Measurements from ENCODE around the gene TXNL4B. TPM values are rescaled to one million over a fixed set of nuclear protein-coding genes. Genes with fewer than 3 reads are reported as not detected.

TXNL4B gene
- total and polyA plus RNA-seq, 9 of the 15 experiments (the other 6 are each of a cell fraction or from before 2014, with no cell fraction given) = 11.9 to 38.0 (median 22.3) TPM

- TF ChIP-seq, protein P1, sequence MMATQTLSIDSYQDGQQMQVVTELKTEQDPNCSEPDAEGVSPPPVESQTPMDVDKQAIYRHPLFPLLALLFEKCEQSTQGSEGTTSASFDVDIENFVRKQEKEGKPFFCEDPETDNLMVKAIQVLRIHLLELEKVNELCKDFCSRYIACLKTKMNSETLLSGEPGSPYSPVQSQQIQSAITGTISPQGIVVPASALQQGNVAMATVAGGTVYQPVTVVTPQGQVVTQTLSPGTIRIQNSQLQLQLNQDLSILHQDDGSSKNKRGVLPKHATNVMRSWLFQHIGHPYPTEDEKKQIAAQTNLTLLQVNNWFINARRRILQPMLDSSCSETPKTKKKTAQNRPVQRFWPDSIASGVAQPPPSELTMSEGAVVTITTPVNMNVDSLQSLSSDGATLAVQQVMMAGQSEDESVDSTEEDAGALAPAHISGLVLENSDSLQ (IDR thresholded peaks at IDR 0.05) = peak; percentile 95
- TF ChIP-seq ZNF263 (CRISPR knock-in tag; IDR thresholded peaks at IDR 0.05; ENCODE audit: borderline replicate concordance) (no peak), SLC30A9 (CRISPR knock-in tag; IDR thresholded peaks at IDR 0.05) (no peak), KDM4B (IDR thresholded peaks at IDR 0.05; ENCODE audit: borderline replicate concordance in 2 of 2, low read depth in 1 of 2) (no peak), CUX1 (CRISPR knock-in tag; IDR thresholded peaks at IDR 0.05) (no peak), POLR3A (IDR thresholded peaks at IDR 0.05; ENCODE audit: borderline replicate concordance, extremely low read depth, insufficient read depth, insufficient read length) (no peak), ZNF639 (CRISPR knock-in tag; conservative IDR thresholded peaks at IDR 0.05 in 1 of 2, IDR thresholded peaks at IDR 0.05 in 1 of 2) (0 out of 4 replicates have a peak, but pooled peaks of 1 of the 2 experiments have one; percentile 56), MEIS2 (IDR thresholded peaks at IDR 0.05; ENCODE audit: partially characterized antibody) (peak; percentile 79), HDAC1 (IDR thresholded peaks at IDR 0.05) (peak in 1 of 2 experiments; percentile 60; a peak in 1 of 4 replicates), NFIC (IDR thresholded peaks at IDR 0.05) (no peak), SRF (CRISPR knock-in tag; IDR thresholded peaks at IDR 0.05) (no peak)
- TF ChIP-seq, protein P2, sequence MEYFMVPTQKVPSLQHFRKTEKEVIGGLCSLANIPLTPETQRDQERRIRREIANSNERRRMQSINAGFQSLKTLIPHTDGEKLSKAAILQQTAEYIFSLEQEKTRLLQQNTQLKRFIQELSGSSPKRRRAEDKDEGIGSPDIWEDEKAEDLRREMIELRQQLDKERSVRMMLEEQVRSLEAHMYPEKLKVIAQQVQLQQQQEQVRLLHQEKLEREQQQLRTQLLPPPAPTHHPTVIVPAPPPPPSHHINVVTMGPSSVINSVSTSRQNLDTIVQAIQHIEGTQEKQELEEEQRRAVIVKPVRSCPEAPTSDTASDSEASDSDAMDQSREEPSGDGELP (CRISPR knock-in tag; IDR thresholded peaks at IDR 0.05; ENCODE audit: borderline replicate concordance) = 0 out of 2 replicates have a peak, but pooled peaks have one; percentile 27
- TF ChIP-seq, protein P3, sequence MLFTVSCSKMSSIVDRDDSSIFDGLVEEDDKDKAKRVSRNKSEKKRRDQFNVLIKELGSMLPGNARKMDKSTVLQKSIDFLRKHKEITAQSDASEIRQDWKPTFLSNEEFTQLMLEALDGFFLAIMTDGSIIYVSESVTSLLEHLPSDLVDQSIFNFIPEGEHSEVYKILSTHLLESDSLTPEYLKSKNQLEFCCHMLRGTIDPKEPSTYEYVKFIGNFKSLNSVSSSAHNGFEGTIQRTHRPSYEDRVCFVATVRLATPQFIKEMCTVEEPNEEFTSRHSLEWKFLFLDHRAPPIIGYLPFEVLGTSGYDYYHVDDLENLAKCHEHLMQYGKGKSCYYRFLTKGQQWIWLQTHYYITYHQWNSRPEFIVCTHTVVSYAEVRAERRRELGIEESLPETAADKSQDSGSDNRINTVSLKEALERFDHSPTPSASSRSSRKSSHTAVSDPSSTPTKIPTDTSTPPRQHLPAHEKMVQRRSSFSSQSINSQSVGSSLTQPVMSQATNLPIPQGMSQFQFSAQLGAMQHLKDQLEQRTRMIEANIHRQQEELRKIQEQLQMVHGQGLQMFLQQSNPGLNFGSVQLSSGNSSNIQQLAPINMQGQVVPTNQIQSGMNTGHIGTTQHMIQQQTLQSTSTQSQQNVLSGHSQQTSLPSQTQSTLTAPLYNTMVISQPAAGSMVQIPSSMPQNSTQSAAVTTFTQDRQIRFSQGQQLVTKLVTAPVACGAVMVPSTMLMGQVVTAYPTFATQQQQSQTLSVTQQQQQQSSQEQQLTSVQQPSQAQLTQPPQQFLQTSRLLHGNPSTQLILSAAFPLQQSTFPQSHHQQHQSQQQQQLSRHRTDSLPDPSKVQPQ (CRISPR knock-in tag; IDR thresholded peaks at IDR 0.05; ENCODE audit: borderline replicate concordance) = no peak
Measured at GRCh38 chr16:72093448-72094265, at the start of gene TXNL4B, which contains the start of gene DHX38 (continued).
